HepG2 (cell line): ENCODE results near the gene AAR2. TPM values are rescaled to one million over a fixed set of nuclear protein-coding genes. Genes with fewer than 3 reads are reported as not detected.

Experiments
- FOSL1 ChIP-seq: sonication (generic); formaldehyde crosslinking; IDR thresholded peaks from 2 replicates; pipeline ENCODE4 v1.9.0; 2021; ENCODE audit warnings: missing genetic modification reagents, borderline replicate concordance
- GABPA ChIP-seq, 2 experiments: IDR thresholded peaks; 2 replicates each; pipeline ENCODE4 v1.6.1; 2011 to 2016; ENCODE audit warnings: low read depth in 2 of 2, low read length in 1 of 2, missing biosample characterization in 1 of 2, missing genetic modification characterization in 1 of 2
- IKZF4 ChIP-seq: sonication (generic); formaldehyde crosslinking; IDR thresholded peaks from 2 replicates; pipeline ENCODE4 v1.5.1; 2020; ENCODE audit warnings: borderline replicate concordance, mild to moderate bottlenecking, low read depth, missing genetic modification reagents; ENCODE audit errors: not compliant biosample characterization
- KLF9 ChIP-seq: IDR thresholded peaks from 2 replicates; pipeline ENCODE4 v1.6.1; 2016; ENCODE audit warnings: low read depth
- NFATC3 ChIP-seq: sonication (generic); formaldehyde crosslinking; IDR thresholded peaks from 2 replicates; pipeline ENCODE4 v1.5.1; 2020; ENCODE audit warnings: mild to moderate bottlenecking, missing genetic modification reagents
- PHB2 ChIP-seq: fragments of 450-650 bp; IDR thresholded peaks from 2 replicates; pipeline ENCODE4 v1.6.1; 2018; ENCODE audit not compliant: partially characterized antibody
- ZNF224 ChIP-seq: sonication (generic); formaldehyde crosslinking; IDR thresholded peaks from 2 replicates; pipeline ENCODE4 v1.5.0; 2020; ENCODE audit warnings: mild to moderate bottlenecking, missing genetic modification reagents
- ZNF776 ChIP-seq: sonication (generic); formaldehyde crosslinking; IDR thresholded peaks from 2 replicates; pipeline ENCODE4 v1.4.0; 2020; ENCODE audit warnings: mild to moderate bottlenecking, missing genetic modification reagents
- ZNF83 ChIP-seq: sonication (generic); formaldehyde crosslinking; IDR thresholded peaks from 2 replicates; pipeline ENCODE4 v1.4.0; 2020; ENCODE audit warnings: missing genetic modification reagents, mild to moderate bottlenecking, borderline replicate concordance
- polyA plus RNA-seq, 8 experiments: library from polyadenylated mRNA; depleted of rRNA in 3 of 8; stranded (reverse) in 7 of 8; unstranded in 1 of 8; fragments of >200 nt; fragmentation: Illumina TruSeq in 4 of 8; extraction: Trizol in 4 of 8; gene quantifications; 2 replicates each; pipeline versions ENCODE4 v1.2.1 to v1.2.3, GENCODE V29; 2011 to 2016; ENCODE audit warnings: low read depth in 4 of 8, missing spikeins in 1 of 8, mixed read lengths in 1 of 8; ENCODE audit not compliant: insufficient read depth in 1 of 8
- total RNA-seq, 5 experiments: library from RNA; depleted of rRNA; stranded (reverse); fragments of >200 nt; fragmentation: Illumina TruSeq; extraction: Trizol; gene quantifications; 2 replicates each; pipeline ENCODE4 v1.2.3, GENCODE V29; 2016; ENCODE audit warnings: low read depth in 1 of 5
- TF ChIP-seq, protein P1 (sequence below): sonication (generic); formaldehyde crosslinking; IDR thresholded peaks from 2 replicates; pipeline ENCODE4 v1.4.0; 2020; ENCODE audit warnings: missing genetic modification reagents, borderline replicate concordance
- TF ChIP-seq, protein P2 (sequence below): IDR thresholded peaks from 2 replicates; pipeline ENCODE4 v1.6.1; 2016; ENCODE audit warnings: missing compliant biosample characterization, missing genetic modification reagents, borderline replicate concordance
- TF ChIP-seq, protein P3 (sequence below): fragments of 450-650 bp; IDR thresholded peaks from 2 replicates; pipeline ENCODE4 v1.6.1; 2017; ENCODE audit warnings: mild to moderate bottlenecking
- TF ChIP-seq, protein P4 (sequence below): sonication (generic); formaldehyde crosslinking; IDR thresholded peaks from 2 replicates; pipeline ENCODE4 v1.4.0; 2020; ENCODE audit warnings: mild to moderate bottlenecking, missing genetic modification reagents
- TF ChIP-seq, protein P5 (sequence below): sonication (generic); formaldehyde crosslinking; IDR thresholded peaks from 2 replicates; pipeline ENCODE4 v1.5.0; 2020; ENCODE audit warnings: mild to moderate bottlenecking, missing genetic modification reagents, borderline replicate concordance
- TF ChIP-seq, protein P6 (sequence below): IDR thresholded peaks from 2 replicates; pipeline ENCODE4 v1.6.1; 2016
- TF ChIP-seq, protein P7 (sequence below), 2 experiments: sonication (generic) in 1 of 2; formaldehyde crosslinking in 1 of 2; IDR thresholded peaks; 2 replicates each; pipeline versions ENCODE4 v1.4.0 to v1.6.1; 2018 to 2020; ENCODE audit warnings: missing genetic modification reagents in 2 of 2, borderline replicate concordance in 1 of 2, low read depth in 1 of 2, mild to moderate bottlenecking in 1 of 2, missing biosample characterization in 1 of 2

The AAR2 gene
- total and polyA plus RNA-seq, 2 of the 13 experiments (the other 11 are each of a cell fraction or from before 2014, with no cell fraction given) = 45.2 to 46.2 TPM

DNA sequence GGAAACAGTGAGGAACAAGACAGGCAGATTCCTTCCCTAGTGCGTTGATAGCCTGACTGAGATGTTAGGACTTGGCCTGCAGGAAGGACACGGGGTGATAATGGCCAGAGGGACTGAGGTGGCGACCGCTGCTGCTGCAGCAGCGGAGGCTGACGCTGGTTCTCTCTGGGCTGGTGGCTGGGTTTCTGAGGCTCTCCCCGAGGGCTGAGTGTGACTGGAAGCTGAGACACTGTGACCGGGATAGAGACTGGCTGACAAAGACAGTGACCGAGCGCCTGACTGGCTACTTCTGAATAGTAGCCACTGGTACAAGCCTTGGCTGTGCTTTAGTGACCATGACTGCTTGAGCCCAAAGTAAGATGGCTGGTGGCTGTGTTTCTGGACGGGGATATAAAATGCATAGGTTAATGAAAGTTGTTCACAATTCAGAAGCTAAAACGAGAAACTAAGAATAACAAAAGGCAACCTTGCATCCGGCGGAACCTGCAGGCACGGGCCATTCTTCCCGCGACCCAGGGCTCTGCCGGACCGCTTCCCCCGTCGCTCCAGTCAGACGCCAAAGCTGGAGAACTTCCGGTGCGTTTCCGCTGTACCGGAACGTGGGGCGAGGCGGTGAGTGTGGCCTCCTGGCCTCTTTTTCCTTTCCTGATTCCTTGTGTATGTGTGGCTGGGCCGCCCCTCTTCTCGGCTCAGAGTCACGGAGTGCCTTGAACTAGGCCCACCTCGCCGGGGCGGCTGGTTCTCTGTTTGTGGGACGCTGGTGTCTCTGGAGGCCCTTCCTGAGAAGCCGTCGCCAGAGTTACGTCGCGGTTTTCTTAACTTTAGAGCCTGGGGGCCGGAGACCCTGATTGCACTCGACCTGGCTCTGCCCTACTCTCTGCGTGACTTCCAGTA, at the start of gene AAR2 (continued):
- TF ChIP-seq, protein P1, sequence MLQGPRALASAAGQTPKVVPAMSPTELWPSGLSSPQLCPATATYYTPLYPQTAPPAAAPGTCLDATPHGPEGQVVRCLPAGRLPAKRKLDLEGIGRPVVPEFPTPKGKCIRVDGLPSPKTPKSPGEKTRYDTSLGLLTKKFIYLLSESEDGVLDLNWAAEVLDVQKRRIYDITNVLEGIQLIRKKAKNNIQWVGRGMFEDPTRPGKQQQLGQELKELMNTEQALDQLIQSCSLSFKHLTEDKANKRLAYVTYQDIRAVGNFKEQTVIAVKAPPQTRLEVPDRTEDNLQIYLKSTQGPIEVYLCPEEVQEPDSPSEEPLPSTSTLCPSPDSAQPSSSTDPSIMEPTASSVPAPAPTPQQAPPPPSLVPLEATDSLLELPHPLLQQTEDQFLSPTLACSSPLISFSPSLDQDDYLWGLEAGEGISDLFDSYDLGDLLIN (CRISPR knock-in tag) = no peak
- TF ChIP-seq, protein P2, sequence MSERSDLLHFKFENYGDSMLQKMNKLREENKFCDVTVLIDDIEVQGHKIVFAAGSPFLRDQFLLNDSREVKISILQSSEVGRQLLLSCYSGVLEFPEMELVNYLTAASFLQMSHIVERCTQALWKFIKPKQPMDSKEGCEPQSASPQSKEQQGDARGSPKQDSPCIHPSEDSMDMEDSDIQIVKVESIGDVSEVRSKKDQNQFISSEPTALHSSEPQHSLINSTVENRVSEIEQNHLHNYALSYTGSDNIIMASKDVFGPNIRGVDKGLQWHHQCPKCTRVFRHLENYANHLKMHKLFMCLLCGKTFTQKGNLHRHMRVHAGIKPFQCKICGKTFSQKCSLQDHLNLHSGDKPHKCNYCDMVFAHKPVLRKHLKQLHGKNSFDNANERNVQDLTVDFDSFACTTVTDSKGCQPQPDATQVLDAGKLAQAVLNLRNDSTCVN = peak; percentile 94
- peak; percentile 96 for TF ChIP-seq ZNF83 (CRISPR knock-in tag)
- TF ChIP-seq, protein P3, sequence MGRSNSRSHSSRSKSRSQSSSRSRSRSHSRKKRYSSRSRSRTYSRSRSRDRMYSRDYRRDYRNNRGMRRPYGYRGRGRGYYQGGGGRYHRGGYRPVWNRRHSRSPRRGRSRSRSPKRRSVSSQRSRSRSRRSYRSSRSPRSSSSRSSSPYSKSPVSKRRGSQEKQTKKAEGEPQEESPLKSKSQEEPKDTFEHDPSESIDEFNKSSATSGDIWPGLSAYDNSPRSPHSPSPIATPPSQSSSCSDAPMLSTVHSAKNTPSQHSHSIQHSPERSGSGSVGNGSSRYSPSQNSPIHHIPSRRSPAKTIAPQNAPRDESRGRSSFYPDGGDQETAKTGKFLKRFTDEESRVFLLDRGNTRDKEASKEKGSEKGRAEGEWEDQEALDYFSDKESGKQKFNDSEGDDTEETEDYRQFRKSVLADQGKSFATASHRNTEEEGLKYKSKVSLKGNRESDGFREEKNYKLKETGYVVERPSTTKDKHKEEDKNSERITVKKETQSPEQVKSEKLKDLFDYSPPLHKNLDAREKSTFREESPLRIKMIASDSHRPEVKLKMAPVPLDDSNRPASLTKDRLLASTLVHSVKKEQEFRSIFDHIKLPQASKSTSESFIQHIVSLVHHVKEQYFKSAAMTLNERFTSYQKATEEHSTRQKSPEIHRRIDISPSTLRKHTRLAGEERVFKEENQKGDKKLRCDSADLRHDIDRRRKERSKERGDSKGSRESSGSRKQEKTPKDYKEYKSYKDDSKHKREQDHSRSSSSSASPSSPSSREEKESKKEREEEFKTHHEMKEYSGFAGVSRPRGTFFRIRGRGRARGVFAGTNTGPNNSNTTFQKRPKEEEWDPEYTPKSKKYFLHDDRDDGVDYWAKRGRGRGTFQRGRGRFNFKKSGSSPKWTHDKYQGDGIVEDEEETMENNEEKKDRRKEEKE = no peak
- TF ChIP-seq, protein P4, sequence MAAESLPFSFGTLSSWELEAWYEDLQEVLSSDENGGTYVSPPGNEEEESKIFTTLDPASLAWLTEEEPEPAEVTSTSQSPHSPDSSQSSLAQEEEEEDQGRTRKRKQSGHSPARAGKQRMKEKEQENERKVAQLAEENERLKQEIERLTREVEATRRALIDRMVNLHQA = no peak
- TF ChIP-seq NFATC3 (CRISPR knock-in tag) = peak; percentile 93
- TF ChIP-seq, protein P5, sequence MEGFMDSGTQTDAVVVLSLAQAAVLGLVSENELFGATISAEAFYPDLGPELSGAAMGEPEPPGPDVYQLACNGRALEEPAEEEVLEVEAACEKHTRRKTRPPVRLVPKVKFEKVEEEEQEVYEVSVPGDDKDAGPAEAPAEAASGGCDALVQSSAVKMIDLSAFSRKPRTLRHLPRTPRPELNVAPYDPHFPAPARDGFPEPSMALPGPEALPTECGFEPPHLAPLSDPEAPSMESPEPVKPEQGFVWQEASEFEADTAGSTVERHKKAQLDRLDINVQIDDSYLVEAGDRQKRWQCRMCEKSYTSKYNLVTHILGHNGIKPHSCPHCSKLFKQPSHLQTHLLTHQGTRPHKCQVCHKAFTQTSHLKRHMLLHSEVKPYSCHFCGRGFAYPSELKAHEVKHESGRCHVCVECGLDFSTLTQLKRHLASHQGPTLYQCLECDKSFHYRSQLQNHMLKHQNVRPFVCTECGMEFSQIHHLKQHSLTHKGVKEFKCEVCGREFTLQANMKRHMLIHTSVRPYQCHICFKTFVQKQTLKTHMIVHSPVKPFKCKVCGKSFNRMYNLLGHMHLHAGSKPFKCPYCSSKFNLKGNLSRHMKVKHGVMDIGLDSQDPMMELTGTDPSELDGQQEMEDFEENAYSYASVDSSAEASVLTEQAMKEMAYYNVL = peak; percentile 96
- TF ChIP-seq, protein P6, sequence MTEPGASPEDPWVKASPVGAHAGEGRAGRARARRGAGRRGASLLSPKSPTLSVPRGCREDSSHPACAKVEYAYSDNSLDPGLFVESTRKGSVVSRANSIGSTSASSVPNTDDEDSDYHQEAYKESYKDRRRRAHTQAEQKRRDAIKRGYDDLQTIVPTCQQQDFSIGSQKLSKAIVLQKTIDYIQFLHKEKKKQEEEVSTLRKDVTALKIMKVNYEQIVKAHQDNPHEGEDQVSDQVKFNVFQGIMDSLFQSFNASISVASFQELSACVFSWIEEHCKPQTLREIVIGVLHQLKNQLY = peak; percentile 68
- TF ChIP-seq KLF9 (CRISPR knock-in tag) = peak; percentile 65; the same call in 1 of the 2 replicates
- peak; percentile 99 for TF ChIP-seq ZNF224 (CRISPR knock-in tag)
- peak; percentile 98 for TF ChIP-seq ZNF776 (CRISPR knock-in tag)
- TF ChIP-seq PHB2 = no peak
- peak; percentile 67 for TF ChIP-seq IKZF4 (CRISPR knock-in tag)
- TF ChIP-seq, protein P7, sequence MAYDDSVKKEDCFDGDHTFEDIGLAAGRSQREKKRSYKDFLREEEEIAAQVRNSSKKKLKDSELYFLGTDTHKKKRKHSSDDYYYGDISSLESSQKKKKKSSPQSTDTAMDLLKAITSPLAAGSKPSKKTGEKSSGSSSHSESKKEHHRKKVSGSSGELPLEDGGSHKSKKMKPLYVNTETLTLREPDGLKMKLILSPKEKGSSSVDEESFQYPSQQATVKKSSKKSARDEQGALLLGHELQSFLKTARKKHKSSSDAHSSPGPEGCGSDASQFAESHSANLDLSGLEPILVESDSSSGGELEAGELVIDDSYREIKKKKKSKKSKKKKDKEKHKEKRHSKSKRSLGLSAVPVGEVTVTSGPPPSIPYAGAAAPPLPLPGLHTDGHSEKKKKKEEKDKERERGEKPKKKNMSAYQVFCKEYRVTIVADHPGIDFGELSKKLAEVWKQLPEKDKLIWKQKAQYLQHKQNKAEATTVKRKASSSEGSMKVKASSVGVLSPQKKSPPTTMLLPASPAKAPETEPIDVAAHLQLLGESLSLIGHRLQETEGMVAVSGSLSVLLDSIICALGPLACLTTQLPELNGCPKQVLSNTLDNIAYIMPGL (CRISPR knock-in tag; IDR thresholded peaks at IDR 0.05; ENCODE audit: borderline replicate concordance in 1 of 2, low read depth in 1 of 2) = peak; percentile 97 to 99
- TF ChIP-seq GABPA (IDR thresholded peaks at IDR 0.05; ENCODE audit: low read depth, low read length) = peak; percentile 96
- peak; percentile 100 for TF ChIP-seq GABPA (CRISPR knock-in tag; IDR thresholded peaks at IDR 0.05; ENCODE audit: low read depth)
- TF ChIP-seq FOSL1 (CRISPR knock-in tag) = no peak; the same call in 1 of the 2 replicates
